ENCODE data around the gene ANKS1A. TPM values are rescaled to one million over a fixed set of nuclear protein-coding genes. Genes with fewer than 3 reads are reported as not detected.
"Not testable (repeated sequence)": the region's sequence is repeated elsewhere in the genome, so short reads cannot be mapped to it uniquely, and the experiment has no call there.

The ANKS1A gene
- total RNA-seq, 1 donor, result 4.8 TPM

DNA sequence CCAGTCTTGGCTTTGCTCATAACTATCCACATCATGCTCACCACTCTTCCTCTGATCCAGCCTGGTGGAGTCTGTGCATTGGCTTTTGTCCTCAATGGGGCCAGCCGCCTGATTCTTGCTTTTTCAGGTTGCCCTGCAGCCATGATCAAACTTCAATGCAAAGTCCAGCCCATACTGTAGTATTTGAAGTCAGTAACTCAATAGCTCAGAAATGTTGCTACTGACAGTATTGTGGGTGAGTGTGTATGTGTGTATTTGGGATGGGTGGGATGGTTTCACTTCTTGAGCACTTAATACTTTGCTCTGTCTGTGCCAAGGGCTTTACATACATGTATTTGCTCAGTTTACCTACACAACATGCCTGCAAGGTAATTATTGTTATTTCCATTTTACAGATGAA, 10.7 kb downstream of the ANKS1A start:
- not testable (repeated sequence) for H3K4me3 ChIP-seq (ENCODE audit: low read length); H3K9me3 ChIP-seq (ENCODE audit: low read depth, low read length); H3K27me3 ChIP-seq (ENCODE audit: insufficient read depth, low read length); H3K4me1 ChIP-seq (ENCODE audit: insufficient read depth, low read length)

- Histone ChIP-seq H3K27me3 (ENCODE audit: insufficient read depth, low read length) (no peaks in the 10 kb centered on the region), H3K4me1 (ENCODE audit: insufficient read depth, low read length) (no peaks in the 10 kb centered on the region), H3K9me3 (ENCODE audit: low read depth, low read length) (no peaks in the 10 kb centered on the region), H3K4me3 (ENCODE audit: low read length) (no peak overlapping the region)
Observed at GRCh38 chr6:34900321-34901031, 11.4 kb downstream of the ANKS1A start.

DNA sequence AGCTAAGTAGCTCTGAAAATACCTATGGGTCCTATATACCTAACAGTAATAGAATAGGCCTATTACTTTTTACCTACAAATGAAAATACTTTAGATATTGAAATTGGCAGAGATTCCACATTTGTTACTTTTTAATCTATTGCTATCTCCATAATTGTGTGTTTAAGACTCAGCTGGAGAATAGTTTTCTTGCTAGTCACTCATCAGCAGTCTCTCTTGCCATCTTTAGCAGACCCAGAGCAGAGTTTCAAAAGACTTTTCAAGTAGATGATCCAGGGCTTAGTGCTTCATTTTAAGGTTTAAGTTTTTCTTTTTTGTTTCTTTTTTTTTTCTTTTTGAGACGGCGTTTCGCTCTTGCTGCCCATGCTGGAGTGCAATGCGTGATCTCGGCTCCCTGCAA, 12.9 kb downstream of the ANKS1A start:
- no peaks in the 10 kb centered on the region for H3K9me3 ChIP-seq (ENCODE audit: low read depth, low read length)
- H3K27me3 ChIP-seq (ENCODE audit: insufficient read depth, low read length), result no peaks in the 10 kb centered on the region
- H3K4me1 ChIP-seq (ENCODE audit: insufficient read depth, low read length), result no peaks in the 10 kb centered on the region
- H3K4me3 ChIP-seq (ENCODE audit: low read length), result no peak overlapping the region

- Histone ChIP-seq H3K4me3 (ENCODE audit: low read length) (no peak overlapping the region), H3K4me1 (ENCODE audit: insufficient read depth, low read length) (no peaks in the 10 kb centered on the region), H3K27me3 (ENCODE audit: insufficient read depth, low read length) (no peaks in the 10 kb centered on the region), H3K9me3 (ENCODE audit: low read depth, low read length) (no peaks in the 10 kb centered on the region)
Observed at GRCh38 chr6:34904990-34905613, 16.0 kb downstream of the ANKS1A start.

DNA sequence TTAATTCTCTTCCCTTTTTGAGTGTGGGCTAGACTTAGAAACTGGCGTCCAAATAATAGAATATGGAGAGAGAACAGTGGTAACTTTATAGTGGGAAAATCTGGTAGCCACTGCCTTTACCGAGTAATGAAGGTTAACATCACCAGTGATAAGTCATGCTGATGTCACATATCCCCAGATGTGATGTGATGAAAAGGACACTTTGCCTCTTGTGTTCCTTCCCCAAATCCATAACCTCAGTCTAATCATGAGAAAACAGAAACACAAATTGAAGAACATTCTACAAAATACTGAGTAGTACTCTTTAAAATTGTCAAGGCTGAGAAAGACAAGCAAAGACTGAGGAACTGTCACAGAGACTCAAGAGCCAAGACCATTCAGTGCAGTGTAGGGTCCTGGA, 17.8 kb downstream of the ANKS1A start:
- H3K4me3 ChIP-seq (ENCODE audit: low read length), result no peak overlapping the region
- no peaks in the 10 kb centered on the region for H3K9me3 ChIP-seq (ENCODE audit: low read depth, low read length)
- H3K4me1 ChIP-seq (ENCODE audit: insufficient read depth, low read length), result peaks cover 5% of the 10 kb centered on the region
- no peaks in the 10 kb centered on the region for H3K27me3 ChIP-seq (ENCODE audit: insufficient read depth, low read length)

DNA sequence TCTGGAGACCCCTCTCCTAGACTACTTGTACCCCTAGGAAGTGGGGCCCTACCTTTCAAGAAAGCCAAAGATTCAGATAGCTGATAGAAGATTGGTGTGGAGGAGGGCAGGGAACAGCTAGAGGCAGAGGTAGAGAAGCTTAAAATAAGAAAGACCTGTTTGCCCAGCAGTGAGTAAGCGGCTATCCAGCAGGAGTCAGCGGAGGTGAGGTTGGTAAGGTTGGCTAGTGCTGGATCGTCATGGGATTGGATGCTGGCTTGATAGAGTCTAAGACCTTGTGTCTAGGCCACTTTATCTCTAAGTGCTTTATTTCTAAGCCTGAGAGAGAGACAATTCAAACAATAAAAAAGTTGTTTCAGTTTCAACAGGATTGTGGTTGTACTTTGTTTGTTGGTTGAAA, 19.1 kb downstream of the ANKS1A start:
- no peaks in the 10 kb centered on the region for H3K27me3 ChIP-seq (ENCODE audit: insufficient read depth, low read length)
- H3K4me3 ChIP-seq (ENCODE audit: low read length), result no peak overlapping the region
- H3K9me3 ChIP-seq (ENCODE audit: low read depth, low read length), result no peaks in the 10 kb centered on the region
- peaks cover 15% of the 10 kb centered on the region for H3K4me1 ChIP-seq (ENCODE audit: insufficient read depth, low read length)

DNA sequence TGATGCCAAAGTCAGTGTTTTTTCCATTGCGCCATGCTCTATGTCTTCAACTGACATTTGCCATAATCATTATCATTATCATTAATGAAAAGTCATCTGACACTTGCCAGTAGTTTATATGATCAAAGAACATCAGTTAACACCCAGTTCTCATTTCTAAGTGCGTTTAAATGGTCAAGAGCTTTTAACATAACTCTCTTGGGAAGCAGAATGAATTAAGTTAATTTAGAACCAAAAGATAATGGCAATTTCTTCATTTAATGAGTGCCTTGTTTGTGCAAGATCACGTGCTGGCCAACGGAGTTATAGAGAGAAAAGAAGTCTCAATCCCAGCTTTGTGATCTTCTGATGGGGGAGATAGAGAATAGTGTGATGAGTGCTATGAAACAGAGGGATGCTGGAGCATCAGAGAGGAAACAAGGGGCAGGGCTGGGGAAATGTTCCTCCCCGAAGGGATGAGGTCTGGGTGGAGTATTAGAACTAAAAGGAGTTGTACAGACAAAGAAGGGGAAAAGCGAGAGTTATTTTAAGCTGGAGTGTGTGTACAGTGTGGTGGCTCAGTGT, 20.3 kb downstream of the ANKS1A start:
- Histone ChIP-seq H3K4me1 (ENCODE audit: insufficient read depth, low read length) (peaks cover 15% of the 10 kb centered on the region), H3K27me3 (ENCODE audit: insufficient read depth, low read length) (no peaks in the 10 kb centered on the region)

GRCh38 chr6:34911822-34912221, 22.8 kb downstream of the ANKS1A start:
- H3K9me3 ChIP-seq (ENCODE audit: low read depth, low read length), result no peaks in the 10 kb centered on the region

More for the DNA sequence above, 20.3 kb downstream of the ANKS1A start:
- Histone ChIP-seq H3K9me3 (ENCODE audit: low read depth, low read length) (no peaks in the 10 kb centered on the region), H3K4me3 (ENCODE audit: low read length) (no peak overlapping the region)

GRCh38 chr6:34912715-34913464, 23.8 kb downstream of the ANKS1A start:
- no peak overlapping the region for H3K4me3 ChIP-seq (ENCODE audit: low read length)
- H3K9me3 ChIP-seq (ENCODE audit: low read depth, low read length), result no peaks in the 10 kb centered on the region
- H3K4me1 ChIP-seq (ENCODE audit: insufficient read depth, low read length), result peaks cover 15% of the 10 kb centered on the region
- no peaks in the 10 kb centered on the region for H3K27me3 ChIP-seq (ENCODE audit: insufficient read depth, low read length)

More at GRCh38 chr6:34911822-34912221, 22.8 kb downstream of the ANKS1A start:
- Histone ChIP-seq H3K27me3 (ENCODE audit: insufficient read depth, low read length) (no peaks in the 10 kb centered on the region), H3K4me1 (ENCODE audit: insufficient read depth, low read length) (peaks cover 15% of the 10 kb centered on the region), H3K4me3 (ENCODE audit: low read length) (no peak overlapping the region)

DNA sequence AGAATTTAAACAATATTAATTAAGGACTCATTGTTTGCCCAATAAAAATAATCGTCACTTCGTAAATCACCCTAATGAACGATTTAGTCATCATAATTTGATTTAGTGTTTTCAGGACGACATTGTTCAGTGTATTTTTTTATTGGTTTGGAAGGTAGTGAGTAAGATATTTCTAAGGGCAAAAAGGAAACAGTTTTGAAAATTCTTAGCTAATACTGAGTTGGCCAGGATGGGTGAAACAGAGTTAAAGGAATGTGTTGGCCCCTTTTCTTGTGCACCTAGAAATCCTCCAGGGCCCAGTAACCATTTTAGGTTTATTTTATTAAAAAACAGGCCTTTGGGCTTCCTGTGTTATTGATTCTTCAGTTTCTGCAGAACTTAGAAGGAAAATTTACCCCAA, 25.3 kb downstream of the ANKS1A start:
- no peak overlapping the region for H3K4me3 ChIP-seq (ENCODE audit: low read length)
- peaks cover 15% of the 10 kb centered on the region for H3K4me1 ChIP-seq (ENCODE audit: insufficient read depth, low read length)
- H3K9me3 ChIP-seq (ENCODE audit: low read depth, low read length), result no peaks in the 10 kb centered on the region
- no peaks in the 10 kb centered on the region for H3K27me3 ChIP-seq (ENCODE audit: insufficient read depth, low read length)

GRCh38 chr6:34916348-34916967, 27.4 kb downstream of the ANKS1A start:
- Histone ChIP-seq H3K4me1 (ENCODE audit: insufficient read depth, low read length) (peaks cover 15% of the 10 kb centered on the region), H3K9me3 (ENCODE audit: low read depth, low read length) (no peaks in the 10 kb centered on the region), H3K4me3 (ENCODE audit: low read length) (no peak overlapping the region), H3K27me3 (ENCODE audit: insufficient read depth, low read length) (no peaks in the 10 kb centered on the region)

- Histone ChIP-seq H3K4me3 (ENCODE audit: low read length) (no peak overlapping the region), H3K4me1 (ENCODE audit: insufficient read depth, low read length) (peaks cover 4% of the 10 kb centered on the region)
Observed at GRCh38 chr6:34917626-34918285, 28.7 kb downstream of the ANKS1A start.

DNA sequence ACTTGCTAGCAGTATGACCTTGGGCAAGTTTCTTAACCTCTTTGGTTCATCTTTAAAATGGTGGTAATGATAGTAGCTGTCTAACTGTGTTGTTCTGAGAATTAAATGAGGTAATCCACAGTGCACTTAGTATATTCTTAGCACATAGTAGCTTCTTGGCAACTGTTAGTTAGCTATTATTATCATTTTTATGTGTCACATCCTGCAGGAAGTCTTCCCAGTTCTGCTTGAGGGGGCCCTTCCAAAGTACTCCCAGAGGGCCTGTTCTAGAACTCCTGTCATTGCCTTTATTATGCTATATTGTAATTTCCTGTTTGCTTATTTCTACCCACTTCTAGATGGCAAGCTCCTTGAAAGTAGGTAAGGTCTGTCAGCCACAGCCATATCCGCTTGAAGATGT, 30.6 kb downstream of the ANKS1A start:
- Histone ChIP-seq H3K9me3 (ENCODE audit: low read depth, low read length) (no peaks in the 10 kb centered on the region), H3K4me1 (ENCODE audit: insufficient read depth, low read length) (peaks cover 3% of the 10 kb centered on the region), H3K4me3 (ENCODE audit: low read length) (no peak overlapping the region), H3K27me3 (ENCODE audit: insufficient read depth, low read length) (no peaks in the 10 kb centered on the region)

More at GRCh38 chr6:34917626-34918285, 28.7 kb downstream of the ANKS1A start:
- Histone ChIP-seq H3K27me3 (ENCODE audit: insufficient read depth, low read length) (no peaks in the 10 kb centered on the region), H3K9me3 (ENCODE audit: low read depth, low read length) (no peaks in the 10 kb centered on the region)

DNA sequence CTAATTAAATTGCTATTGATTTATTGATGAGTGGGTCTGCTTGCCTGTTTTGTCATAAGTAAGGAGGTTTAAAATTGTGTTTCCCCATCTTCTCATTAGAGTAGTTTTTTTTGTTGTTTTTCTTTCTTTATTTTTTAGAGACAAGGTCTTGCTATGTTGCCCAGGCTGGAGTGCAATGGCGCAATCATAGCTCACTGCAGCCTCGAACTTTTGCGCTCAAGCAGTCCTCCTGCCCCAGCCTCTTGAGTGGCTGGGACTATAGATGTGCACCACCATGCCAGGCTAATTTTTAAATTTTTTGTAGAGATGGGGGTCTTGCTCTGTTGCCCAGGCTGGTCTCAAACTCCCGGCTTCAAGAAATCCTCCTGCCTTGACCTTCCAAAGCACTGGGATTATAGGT, 31.0 kb downstream of the ANKS1A start:
- peaks cover 3% of the 10 kb centered on the region for H3K4me1 ChIP-seq (ENCODE audit: insufficient read depth, low read length)
- H3K27me3 ChIP-seq (ENCODE audit: insufficient read depth, low read length), result no peaks in the 10 kb centered on the region
- H3K4me3 ChIP-seq (ENCODE audit: low read length), result no peak overlapping the region
- H3K9me3 ChIP-seq (ENCODE audit: low read depth, low read length), result no peaks in the 10 kb centered on the region
